GM15510 (cell line): Measurements from ENCODE around the gene AGXT2.

Experiments used
- POLR2A ChIP-seq: IDR thresholded peaks from 3 replicates; pipeline ENCODE4 v1.6.1; 2011; ENCODE audit warnings: borderline replicate concordance; ENCODE audit not compliant: insufficient read length; ENCODE audit errors: extremely low read depth

AGXT2 gene

GRCh38 chr5:35066260-35066795 is 18.6 kb upstream of the AGXT2 start:
- TF ChIP-seq POLR2A, result no peak

- TF ChIP-seq POLR2A, result no peak
Observed at GRCh38 chr5:35063414-35063813, 15.7 kb upstream of the AGXT2 start.

GRCh38 chr5:35061211-35061770 is 13.5 kb upstream of the AGXT2 start:
- no peak for TF ChIP-seq POLR2A

- no peak for TF ChIP-seq POLR2A
Observed at GRCh38 chr5:35060236-35060635, 12.5 kb upstream of the AGXT2 start.

GRCh38 chr5:35059251-35059650 is 11.5 kb upstream of the AGXT2 start:
- no peak for TF ChIP-seq POLR2A

- no peak for TF ChIP-seq POLR2A
Observed at GRCh38 chr5:35058374-35058788, 10.6 kb upstream of the AGXT2 start.

- TF ChIP-seq POLR2A, result no peak
Observed at GRCh38 chr5:35056686-35057085, 8.9 kb upstream of the AGXT2 start.

- TF ChIP-seq POLR2A, result no peak
Observed at GRCh38 chr5:35052838-35053237, 5.1 kb upstream of the AGXT2 start.

GRCh38 chr5:35050541-35051126 is 2.9 kb upstream of the AGXT2 start:
- no peak for TF ChIP-seq POLR2A

GRCh38 chr5:35048910-35049309 is 1.2 kb upstream of the AGXT2 start:
- no peak for TF ChIP-seq POLR2A

- TF ChIP-seq POLR2A, result no peak
Observed at GRCh38 chr5:35046774-35047173, 975 bp downstream of the AGXT2 start.

GRCh38 chr5:35045280-35045679 is 2.5 kb downstream of the AGXT2 start:
- TF ChIP-seq POLR2A, result no peak

- TF ChIP-seq POLR2A, result no peak
Observed at GRCh38 chr5:35044649-35045048, 3.1 kb downstream of the AGXT2 start.

GRCh38 chr5:35042781-35043180 is 5.0 kb downstream of the AGXT2 start:
- TF ChIP-seq POLR2A, result no peak

GRCh38 chr5:35041261-35041660 is 6.5 kb downstream of the AGXT2 start:
- TF ChIP-seq POLR2A, result no peak

GRCh38 chr5:35038891-35039290 is 8.9 kb downstream of the AGXT2 start:
- no peak for TF ChIP-seq POLR2A
